Loucy (cell line): Measurements from ENCODE around the gene DLD.

Experiments used
- EZH2phosphoT487 ChIP-seq: fragments of 200-600 bp; IDR thresholded peaks from 2 replicates; pipeline ENCODE4 v1.6.1; 2018; ENCODE audit warnings: antibody characterized with exemption, mild to moderate bottlenecking, moderate library complexity, borderline replicate concordance
- TF ChIP-seq, protein P1 (sequence below): fragments of 200-600 bp; sonication (generic); conservative IDR thresholded peaks from 2 replicates; pipeline ENCODE4 v1.5.1; 2014; ENCODE audit warnings: mild to moderate bottlenecking, antibody characterized with exemption, low read length

DNA sequence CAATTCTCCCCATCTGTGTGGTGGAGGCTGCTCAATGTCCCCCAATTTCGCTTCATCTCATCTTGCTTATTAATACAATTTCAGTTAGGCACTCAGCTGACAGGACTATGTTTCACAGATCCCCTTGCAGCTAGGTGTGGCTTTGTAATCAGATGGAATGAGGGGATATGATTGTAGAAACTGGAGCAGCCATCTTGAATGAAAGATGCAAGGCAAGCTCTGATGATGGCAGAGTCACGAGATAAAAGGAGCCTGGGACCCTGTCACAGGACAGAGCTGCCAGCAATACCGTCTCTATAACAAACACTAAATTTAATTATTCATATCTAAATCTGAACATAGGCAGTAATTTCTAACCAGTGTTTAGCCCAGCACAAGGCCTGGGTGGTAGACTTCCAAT, 991 bp upstream of the DLD start:
- TF ChIP-seq, protein P1, sequence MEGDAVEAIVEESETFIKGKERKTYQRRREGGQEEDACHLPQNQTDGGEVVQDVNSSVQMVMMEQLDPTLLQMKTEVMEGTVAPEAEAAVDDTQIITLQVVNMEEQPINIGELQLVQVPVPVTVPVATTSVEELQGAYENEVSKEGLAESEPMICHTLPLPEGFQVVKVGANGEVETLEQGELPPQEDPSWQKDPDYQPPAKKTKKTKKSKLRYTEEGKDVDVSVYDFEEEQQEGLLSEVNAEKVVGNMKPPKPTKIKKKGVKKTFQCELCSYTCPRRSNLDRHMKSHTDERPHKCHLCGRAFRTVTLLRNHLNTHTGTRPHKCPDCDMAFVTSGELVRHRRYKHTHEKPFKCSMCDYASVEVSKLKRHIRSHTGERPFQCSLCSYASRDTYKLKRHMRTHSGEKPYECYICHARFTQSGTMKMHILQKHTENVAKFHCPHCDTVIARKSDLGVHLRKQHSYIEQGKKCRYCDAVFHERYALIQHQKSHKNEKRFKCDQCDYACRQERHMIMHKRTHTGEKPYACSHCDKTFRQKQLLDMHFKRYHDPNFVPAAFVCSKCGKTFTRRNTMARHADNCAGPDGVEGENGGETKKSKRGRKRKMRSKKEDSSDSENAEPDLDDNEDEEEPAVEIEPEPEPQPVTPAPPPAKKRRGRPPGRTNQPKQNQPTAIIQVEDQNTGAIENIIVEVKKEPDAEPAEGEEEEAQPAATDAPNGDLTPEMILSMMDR = no peak
- TF ChIP-seq EZH2phosphoT487 = no peak
